Retinal pigment epithelial cell (primary cell): Measurements from ENCODE around the gene GNB1.
"Not testable (repeated sequence)": the region's sequence is repeated elsewhere in the genome, so short reads cannot be mapped to it uniquely, and the experiment has no call there.

Source experiments
- DNase-seq: peaks from one replicate; pipeline ENCODE4 v3.0.0-alpha.2; 2010; ENCODE audit warnings: low read depth
- H3K4me3 ChIP-seq: 2 replicates; pipeline ENCODE4 v1.5.1; 2011; ENCODE audit warnings: mild to moderate bottlenecking, low read length, control low read depth, moderate library complexity
- CTCF ChIP-seq: conservative IDR thresholded peaks from 2 replicates; pipeline ENCODE4 v1.5.1; 2011; ENCODE audit warnings: low read depth, low read length, control low read depth, inconsistent platforms

The GNB1 gene

GRCh38 chr1:1752190-1752589, 138.7 kb downstream of the GNB1 start:
- no peak for TF ChIP-seq CTCF
- no peak overlapping the region for H3K4me3 ChIP-seq
- no peak for DNase-seq

- DNase-seq, H3K4me3 ChIP-seq: not testable (repeated sequence)
These were observed 140.9 kb downstream of the GNB1 start for GRCh38 chr1:1749941-1750340.

GRCh38 chr1:1748686-1749321, 142.1 kb downstream of the GNB1 start:
- no peak for DNase-seq
- TF ChIP-seq CTCF = no peak

GRCh38 chr1:1746566-1746909, 144.3 kb downstream of the GNB1 start:
- not testable (repeated sequence) for DNase-seq, H3K4me3 ChIP-seq

More at GRCh38 chr1:1748686-1749321, 142.1 kb downstream of the GNB1 start:
- no peak overlapping the region for H3K4me3 ChIP-seq

- H3K4me3 ChIP-seq = peak overlapping the region; percentile 46
These were observed 145.0 kb downstream of the GNB1 start for GRCh38 chr1:1745651-1746565.

GRCh38 chr1:1742529-1742928, 148.4 kb downstream of the GNB1 start:
- DNase-seq, H3K4me3 ChIP-seq: not testable (repeated sequence)

More at GRCh38 chr1:1745651-1746565, 145.0 kb downstream of the GNB1 start:
- peak; percentile 34 for DNase-seq

GRCh38 chr1:1741013-1741412, 149.9 kb downstream of the GNB1 start:
- DNase-seq = peak; percentile 61
- not testable (repeated sequence) for H3K4me3 ChIP-seq

- H3K4me3 ChIP-seq, DNase-seq: not testable (repeated sequence)
These were observed 152.0 kb downstream of the GNB1 start for GRCh38 chr1:1738799-1739337.

GRCh38 chr1:1737675-1738590, 153.0 kb downstream of the GNB1 start:
- H3K4me3 ChIP-seq, DNase-seq: not testable (repeated sequence)
